Mucosa of stomach (tissue), 1 donor: ENCODE results near the gene HACD1.

ENCODE experiments used
- H3K27me3 ChIP-seq: one replicate; pipeline ENCODE4 v1.7.0; 2013; ENCODE audit warnings: mild to moderate bottlenecking, low read length; ENCODE audit not compliant: control insufficient read depth, insufficient read depth
- H3K36me3 ChIP-seq: one replicate; pipeline ENCODE4 v1.7.0; 2013; ENCODE audit warnings: low read length; ENCODE audit not compliant: control insufficient read depth, insufficient read depth
- H3K4me1 ChIP-seq: one replicate; pipeline ENCODE4 v1.7.0; 2013; ENCODE audit warnings: mild to moderate bottlenecking, low read length; ENCODE audit not compliant: control insufficient read depth, insufficient read depth
- H3K4me3 ChIP-seq: one replicate; pipeline ENCODE4 v1.7.0; 2013; ENCODE audit warnings: low read length
- H3K9ac ChIP-seq: one replicate; pipeline ENCODE4 v1.7.0; 2013; ENCODE audit warnings: mild to moderate bottlenecking, low read length, moderate library complexity
- H3K9me3 ChIP-seq: one replicate; pipeline ENCODE4 v1.7.0; 2013; ENCODE audit warnings: mild to moderate bottlenecking, low read length, moderate library complexity; ENCODE audit not compliant: control insufficient read depth
- donor health status: Pancreatic carcinoma.

HACD1 gene

GRCh38 chr10:17562614-17563013 lies 54.6 kb downstream of the HACD1 start:
- Histone ChIP-seq H3K27me3 (no peaks in the 10 kb centered on the region), H3K9ac (no peak overlapping the region), H3K36me3 (no peaks in the 10 kb centered on the region), H3K9me3 (no peaks in the 10 kb centered on the region), H3K4me1 (no peaks in the 10 kb centered on the region), H3K4me3 (no peak overlapping the region)

GRCh38 chr10:17561111-17561510 lies 56.1 kb downstream of the HACD1 start:
- Histone ChIP-seq H3K36me3 (no peaks in the 10 kb centered on the region), H3K4me3 (no peak overlapping the region)

DNA sequence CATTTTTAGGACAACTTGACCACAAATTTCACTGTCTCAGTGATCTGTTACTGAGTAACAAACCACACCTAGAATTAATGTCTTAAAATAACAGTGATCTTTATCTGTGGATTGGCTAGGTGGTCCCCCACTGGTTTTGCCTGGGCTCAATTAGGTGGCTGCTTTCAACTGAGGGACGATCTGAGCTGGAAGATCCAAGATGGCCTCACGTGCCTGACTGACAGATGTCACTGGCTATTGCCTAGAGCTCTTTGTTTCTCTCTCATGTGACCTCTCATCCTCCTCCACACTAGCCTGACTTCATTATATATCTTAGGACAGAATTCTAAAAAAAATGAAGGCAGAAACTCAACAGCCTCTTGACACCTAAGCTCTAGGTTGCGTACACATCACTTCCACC lies 59.7 kb downstream of the HACD1 start:
- Histone ChIP-seq H3K36me3 (no peaks in the 10 kb centered on the region), H3K4me3 (no peak overlapping the region), H3K4me1 (no peaks in the 10 kb centered on the region), H3K27me3 (no peaks in the 10 kb centered on the region), H3K9ac (no peak overlapping the region), H3K9me3 (no peaks in the 10 kb centered on the region)

More at GRCh38 chr10:17561111-17561510, 56.1 kb downstream of the HACD1 start:
- no peak overlapping the region for H3K9ac ChIP-seq
- no peaks in the 10 kb centered on the region for H3K9me3 ChIP-seq
- H3K27me3 ChIP-seq, result no peaks in the 10 kb centered on the region
- H3K4me1 ChIP-seq, result no peaks in the 10 kb centered on the region

DNA sequence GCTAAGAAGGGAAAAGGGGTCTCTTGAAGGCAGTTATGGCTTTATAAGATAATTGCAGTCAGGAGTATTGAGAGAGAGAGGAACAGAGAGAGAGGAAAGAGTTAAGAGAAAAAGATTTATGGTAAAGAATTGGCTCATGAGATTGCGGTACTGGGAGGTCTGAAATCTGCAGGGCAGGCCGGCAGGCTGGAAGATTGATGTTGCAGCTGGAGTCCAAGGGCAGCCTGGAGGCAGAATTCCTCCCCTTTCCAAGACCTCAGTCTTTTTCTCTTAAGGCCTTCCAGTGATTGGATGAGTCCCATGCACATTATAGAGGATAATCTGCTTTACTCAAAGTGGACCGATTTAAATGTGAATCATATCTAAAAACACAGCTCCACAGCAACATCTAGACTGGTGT lies 68.4 kb downstream of the HACD1 start:
- Histone ChIP-seq H3K4me3 (no peak overlapping the region), H3K9me3 (no peaks in the 10 kb centered on the region), H3K4me1 (peaks cover 3% of the 10 kb centered on the region), H3K9ac (no peak overlapping the region), H3K36me3 (no peaks in the 10 kb centered on the region), H3K27me3 (no peaks in the 10 kb centered on the region)

DNA sequence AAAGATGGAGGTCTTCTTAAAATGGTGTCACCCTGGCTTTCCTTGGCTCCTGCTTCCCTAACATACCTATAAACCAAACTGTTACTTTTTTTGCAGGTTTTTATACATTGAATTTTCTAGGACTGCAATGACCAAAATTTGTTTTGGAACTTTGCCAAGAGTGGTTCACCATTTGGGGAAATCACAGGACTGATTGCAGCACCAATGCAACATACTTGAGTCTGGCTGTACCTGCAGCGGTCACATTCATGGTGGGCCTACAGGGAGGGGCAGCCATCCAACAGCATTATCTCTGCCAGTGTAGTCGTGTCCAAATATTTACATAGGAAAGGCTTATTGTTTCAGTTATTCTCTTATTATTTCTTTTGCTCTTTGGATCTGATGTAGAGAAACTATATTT lies 69.0 kb downstream of the HACD1 start:
- Histone ChIP-seq H3K36me3 (no peaks in the 10 kb centered on the region), H3K27me3 (no peaks in the 10 kb centered on the region), H3K4me1 (peaks cover 3% of the 10 kb centered on the region), H3K9me3 (no peaks in the 10 kb centered on the region), H3K9ac (no peak overlapping the region), H3K4me3 (no peak overlapping the region)

- no peak overlapping the region for H3K9ac ChIP-seq
- H3K36me3 ChIP-seq, result no peaks in the 10 kb centered on the region
- peaks cover 3% of the 10 kb centered on the region for H3K4me1 ChIP-seq
- H3K27me3 ChIP-seq, result no peaks in the 10 kb centered on the region
- H3K9me3 ChIP-seq, result no peaks in the 10 kb centered on the region
- no peak overlapping the region for H3K4me3 ChIP-seq
Observed at GRCh38 chr10:17547060-17547459, 70.1 kb downstream of the HACD1 start.

DNA sequence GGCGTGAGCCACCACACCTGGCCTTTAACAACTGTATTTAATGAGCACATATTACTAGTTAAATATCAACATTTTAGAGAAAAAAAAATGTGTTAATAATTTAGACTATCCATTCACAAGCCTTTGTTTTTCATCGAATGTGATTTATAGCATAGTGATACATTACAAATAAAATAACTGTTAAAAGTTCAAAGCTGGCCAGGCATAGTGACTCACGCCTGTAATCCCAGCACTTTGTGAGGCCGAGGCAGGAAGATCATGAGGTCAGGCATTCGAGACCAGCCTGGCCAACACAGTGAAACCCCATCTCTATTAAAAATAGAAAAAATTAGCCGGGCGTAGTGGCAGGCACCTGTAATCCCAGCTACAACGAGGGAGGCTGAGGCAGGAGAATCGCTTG lies 72.7 kb downstream of the HACD1 start:
- Histone ChIP-seq H3K9me3 (no peaks in the 10 kb centered on the region), H3K36me3 (no peaks in the 10 kb centered on the region), H3K27me3 (no peaks in the 10 kb centered on the region), H3K9ac (no peak overlapping the region), H3K4me1 (peaks cover 3% of the 10 kb centered on the region), H3K4me3 (no peak overlapping the region)
